ENCODE results near the gene NUCB1.

NUCB1 gene

GRCh38 chr19:48938256-48938655 lies 38.1 kb downstream of the NUCB1 start:
- no peak for DNase-seq

GRCh38 chr19:48940902-48941301 lies 40.8 kb downstream of the NUCB1 start:
- DNase-seq: no peak

GRCh38 chr19:48943081-48943480 lies 43.0 kb downstream of the NUCB1 start:
- DNase-seq: no peak

- DNase-seq: no peak
Observed at GRCh38 chr19:48945415-48945814, 45.3 kb downstream of the NUCB1 start.

- no peak for DNase-seq
Observed at GRCh38 chr19:48945817-48946216, 45.7 kb downstream of the NUCB1 start.

- no peak for DNase-seq
Observed at GRCh38 chr19:48946463-48947257, 46.5 kb downstream of the NUCB1 start.

- DNase-seq: no peak
Observed at GRCh38 chr19:48947258-48947542, 47.1 kb downstream of the NUCB1 start.

- DNase-seq: no peak
Observed at GRCh38 chr19:48950159-48950558, 50.0 kb downstream of the NUCB1 start.

GRCh38 chr19:48950830-48951519 lies 50.9 kb downstream of the NUCB1 start:
- DNase-seq: no peak

- no peak for DNase-seq
Observed at GRCh38 chr19:48953141-48953540, 53.0 kb downstream of the NUCB1 start.

- DNase-seq: no peak
Observed at GRCh38 chr19:48953990-48954594, 54.0 kb downstream of the NUCB1 start.

- DNase-seq: peak; percentile 99
Observed at GRCh38 chr19:48954595-48955307, 54.6 kb downstream of the NUCB1 start, which contains the start of gene BAX. Gene BAX (plus strand): TSS chr19:48954875. CDS start chr19:48954929, 54 bp downstream.

GRCh38 chr19:48955308-48955958 lies 55.3 kb downstream of the NUCB1 start:
- no peak for DNase-seq

GRCh38 chr19:48958006-48958405 lies 57.9 kb downstream of the NUCB1 start:
- no peak for DNase-seq

- no peak for DNase-seq
Observed at GRCh38 chr19:48959341-48960239, 59.5 kb downstream of the NUCB1 start.

GRCh38 chr19:48961051-48961649 lies 61.0 kb downstream of the NUCB1 start:
- no peak for DNase-seq

GRCh38 chr19:48961673-48962028 lies 61.5 kb downstream of the NUCB1 start:
- no peak for DNase-seq

- no peak for DNase-seq
Observed at GRCh38 chr19:48962029-48962848, 62.1 kb downstream of the NUCB1 start.

- no peak for DNase-seq
Observed at GRCh38 chr19:48962849-48963165, 62.7 kb downstream of the NUCB1 start.

GRCh38 chr19:48963371-48964204 lies 63.5 kb downstream of the NUCB1 start:
- no peak for DNase-seq
